DOHH2 (cell line): ENCODE results near the gene PIK3CG.

Source experiments
- EZH2phosphoT487 ChIP-seq: fragments of 200-600 bp; sonication (generic); IDR thresholded peaks from 2 replicates; pipeline ENCODE4 v1.6.1; 2017; ENCODE audit warnings: borderline replicate concordance, mild to moderate bottlenecking, antibody characterized with exemption, low read length, moderate library complexity, mixed read lengths
- TF ChIP-seq, protein P1 (sequence below): fragments of 200-600 bp; sonication (generic); IDR thresholded peaks from one replicate; pipeline ENCODE4 v1.5.1; 2014; ENCODE audit warnings: antibody characterized with exemption, mild to moderate bottlenecking, low read depth, low read length; ENCODE audit not compliant: poor library complexity, severe bottlenecking

GRCh38 chr7:106840342-106840741 is 24.7 kb upstream of the PIK3CG start:
- TF ChIP-seq, protein P1, sequence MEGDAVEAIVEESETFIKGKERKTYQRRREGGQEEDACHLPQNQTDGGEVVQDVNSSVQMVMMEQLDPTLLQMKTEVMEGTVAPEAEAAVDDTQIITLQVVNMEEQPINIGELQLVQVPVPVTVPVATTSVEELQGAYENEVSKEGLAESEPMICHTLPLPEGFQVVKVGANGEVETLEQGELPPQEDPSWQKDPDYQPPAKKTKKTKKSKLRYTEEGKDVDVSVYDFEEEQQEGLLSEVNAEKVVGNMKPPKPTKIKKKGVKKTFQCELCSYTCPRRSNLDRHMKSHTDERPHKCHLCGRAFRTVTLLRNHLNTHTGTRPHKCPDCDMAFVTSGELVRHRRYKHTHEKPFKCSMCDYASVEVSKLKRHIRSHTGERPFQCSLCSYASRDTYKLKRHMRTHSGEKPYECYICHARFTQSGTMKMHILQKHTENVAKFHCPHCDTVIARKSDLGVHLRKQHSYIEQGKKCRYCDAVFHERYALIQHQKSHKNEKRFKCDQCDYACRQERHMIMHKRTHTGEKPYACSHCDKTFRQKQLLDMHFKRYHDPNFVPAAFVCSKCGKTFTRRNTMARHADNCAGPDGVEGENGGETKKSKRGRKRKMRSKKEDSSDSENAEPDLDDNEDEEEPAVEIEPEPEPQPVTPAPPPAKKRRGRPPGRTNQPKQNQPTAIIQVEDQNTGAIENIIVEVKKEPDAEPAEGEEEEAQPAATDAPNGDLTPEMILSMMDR: no peak
- no peak for TF ChIP-seq EZH2phosphoT487
